ENCODE measurements around the gene TPRKB. TPM values are rescaled to one million over a fixed set of nuclear protein-coding genes. Genes with fewer than 3 reads are reported as not detected.
"Not testable (repeated sequence)": the region's sequence is repeated elsewhere in the genome, so short reads cannot be mapped to it uniquely, and the experiment has no call there.

Gene TPRKB
- polyA plus RNA-seq (2013, experiment 1 of 2): 60.6 TPM
- polyA plus RNA-seq (2013, experiment 2 of 2): 64.1 TPM

DNA sequence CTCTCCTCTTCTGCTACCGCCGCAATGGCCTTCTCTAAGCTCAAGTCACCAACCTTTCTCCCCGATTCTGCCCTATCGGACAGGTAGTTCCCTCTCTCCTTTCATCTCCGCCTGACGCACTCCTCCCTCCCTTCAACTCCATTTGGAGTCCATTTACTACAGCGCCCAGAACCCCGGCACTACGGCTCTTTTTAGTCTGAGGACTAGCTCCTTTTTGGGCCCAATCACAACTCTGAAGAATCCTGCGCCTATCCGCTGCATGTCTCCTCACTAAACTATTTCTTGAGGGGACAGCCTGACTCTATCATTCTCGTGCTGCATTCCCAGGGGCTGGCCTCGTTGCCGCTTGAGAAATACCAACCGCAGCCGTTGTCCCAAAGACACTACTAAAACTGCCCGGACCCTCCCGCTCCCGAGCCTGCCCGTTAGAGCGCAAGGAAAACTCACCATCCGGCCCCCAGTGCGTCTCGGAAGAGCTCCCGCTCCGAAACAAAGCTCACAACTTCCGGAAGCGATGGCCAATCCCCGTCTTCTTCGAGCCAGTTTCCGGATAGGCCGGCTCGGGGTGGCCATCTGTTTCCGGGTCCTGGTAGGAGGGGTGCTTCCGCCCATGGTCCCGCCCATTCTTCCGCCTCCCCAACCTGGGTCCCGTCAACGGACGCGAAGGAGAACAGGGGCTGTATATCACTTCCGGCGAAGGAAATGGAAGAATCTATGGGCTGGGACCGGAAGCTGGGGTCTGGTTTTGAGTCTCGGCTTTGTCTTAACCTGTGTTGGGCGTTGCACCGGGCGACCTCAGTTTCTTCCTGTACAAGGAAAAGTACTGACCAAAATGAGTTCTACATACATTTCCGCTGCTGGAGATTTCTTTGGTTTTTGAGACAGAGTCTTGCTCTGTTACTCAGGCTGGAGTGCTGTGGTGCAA is at the start of gene TPRKB:
TSS of gene TPRKB (minus strand) at position 491 of the 925 bp plus-strand sequence. CDS start 2,776 bp downstream, outside the sequence.
- peaks cover 6% of the 10 kb centered on the region; the same call in 1 of the 2 replicates for H3K4me1 ChIP-seq (ENCODE audit: insufficient read depth, low read length)
- 5% methylated on average over 49 of the region's 49 CpGs for WGBS
- H3K27ac ChIP-seq (ENCODE audit: low read depth, low read length): peak within 1 kb of the TSS; percentile 39; the same call in 1 of the 2 replicates
- H3K9ac ChIP-seq (ENCODE audit: low read depth, low read length): peak within 1 kb of the TSS; percentile 72
- H3K9me3 ChIP-seq (ENCODE audit: insufficient read depth, low read depth, low read length): peaks cover 9% of the 10 kb centered on the region
- H3K36me3 ChIP-seq (ENCODE audit: insufficient read depth, low read length): peaks cover 24% of the 10 kb centered on the region
- H3K27me3 ChIP-seq (ENCODE audit: insufficient read depth, low read length): peaks cover 36% of the 10 kb centered on the region
- peak within 1 kb of the TSS; percentile 80 for H3K4me3 ChIP-seq (ENCODE audit: low read length)

DNA sequence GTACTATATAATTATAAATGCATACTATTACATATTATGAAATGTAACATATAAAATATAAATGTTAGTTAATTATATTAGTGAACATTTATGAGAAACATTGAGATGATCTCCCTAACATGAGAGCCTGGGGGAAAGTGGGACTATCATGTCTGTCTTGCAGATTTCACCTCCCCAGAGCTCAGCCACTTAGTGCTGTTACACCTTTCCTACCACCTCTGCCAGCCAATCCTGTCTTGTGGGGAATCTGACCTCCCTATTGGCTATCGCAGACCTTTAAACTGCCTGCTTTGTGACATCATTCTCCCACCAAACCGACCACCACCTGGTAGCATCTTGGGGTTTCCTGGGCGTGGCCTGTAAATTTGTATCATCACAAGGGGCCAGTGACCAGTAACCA is 46.7 kb upstream of the TPRKB start, which contains the start of gene C2orf78:
TSS of gene C2orf78 (plus strand) at position 301 of the 400 bp plus-strand sequence. CDS start 127 bp downstream, outside the sequence.
- not testable (repeated sequence) for H3K9me3 ChIP-seq (ENCODE audit: insufficient read depth, low read depth, low read length); H3K27me3 ChIP-seq (ENCODE audit: insufficient read depth, low read length); H3K4me3 ChIP-seq (ENCODE audit: low read length); H3K27ac ChIP-seq (ENCODE audit: low read depth, low read length); H3K36me3 ChIP-seq (ENCODE audit: insufficient read depth, low read length); H3K9ac ChIP-seq (ENCODE audit: low read depth, low read length); H3K4me1 ChIP-seq (ENCODE audit: insufficient read depth, low read length)
- no CpG with 5 or more reads among the region's 3 CpGs for WGBS

DNA sequence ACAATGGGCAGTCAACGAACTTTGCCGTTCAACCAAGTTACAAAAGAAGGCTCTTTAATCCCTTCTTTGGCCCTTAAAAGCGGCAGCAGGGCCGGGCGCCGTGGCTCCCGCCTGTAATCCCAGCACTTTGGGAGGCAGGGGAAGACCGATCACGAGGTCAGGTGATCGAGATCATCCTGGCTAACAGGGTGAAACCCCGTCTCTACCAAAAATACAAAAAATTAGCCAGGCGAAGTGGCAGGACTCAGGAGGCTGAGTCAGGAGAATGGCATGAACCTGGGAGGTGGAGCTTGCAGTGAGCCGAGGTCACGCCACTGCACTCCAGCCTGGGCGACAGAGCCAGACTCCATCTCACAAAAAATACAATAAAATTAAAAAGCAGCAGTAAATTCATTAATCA is 46.3 kb upstream of the TPRKB start:
- not testable (repeated sequence) for H3K9ac ChIP-seq (ENCODE audit: low read depth, low read length); H3K27me3 ChIP-seq (ENCODE audit: insufficient read depth, low read length); H3K36me3 ChIP-seq (ENCODE audit: insufficient read depth, low read length); H3K4me1 ChIP-seq (ENCODE audit: insufficient read depth, low read length); H3K27ac ChIP-seq (ENCODE audit: low read depth, low read length); H3K9me3 ChIP-seq (ENCODE audit: insufficient read depth, low read depth, low read length); H3K4me3 ChIP-seq (ENCODE audit: low read length)
- 80% methylated on average over 15 of the region's 15 CpGs for WGBS

DNA sequence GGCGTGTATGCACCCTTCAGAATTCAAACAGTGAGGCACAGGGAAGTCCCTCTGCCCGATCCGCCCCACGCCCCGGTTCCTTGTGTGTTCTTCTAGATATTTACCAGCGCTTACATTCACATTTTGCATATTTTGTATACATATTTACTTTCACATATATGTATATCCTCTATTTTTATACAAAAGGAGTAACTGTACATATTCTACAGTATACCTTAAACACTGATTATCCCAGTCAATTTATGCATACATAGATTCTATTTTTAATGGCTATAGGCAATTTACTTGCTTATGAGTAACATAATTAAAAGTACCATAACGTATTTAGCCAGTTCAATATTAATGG is 43.1 kb upstream of the TPRKB start:
- H3K36me3 ChIP-seq (ENCODE audit: insufficient read depth, low read length): peaks cover 21% of the 10 kb centered on the region
- no peaks in the 10 kb centered on the region for H3K4me1 ChIP-seq (ENCODE audit: insufficient read depth, low read length)
- WGBS: 4% methylated on average over 6 of the region's 7 CpGs
- H3K9me3 ChIP-seq (ENCODE audit: insufficient read depth, low read depth, low read length): no peaks in the 10 kb centered on the region
- no peak overlapping the region for H3K9ac ChIP-seq (ENCODE audit: low read depth, low read length)
- H3K27me3 ChIP-seq (ENCODE audit: insufficient read depth, low read length): no peaks in the 10 kb centered on the region
- H3K27ac ChIP-seq (ENCODE audit: low read depth, low read length): no peak overlapping the region
- H3K4me3 ChIP-seq (ENCODE audit: low read length): peak overlapping the region; percentile 74

DNA sequence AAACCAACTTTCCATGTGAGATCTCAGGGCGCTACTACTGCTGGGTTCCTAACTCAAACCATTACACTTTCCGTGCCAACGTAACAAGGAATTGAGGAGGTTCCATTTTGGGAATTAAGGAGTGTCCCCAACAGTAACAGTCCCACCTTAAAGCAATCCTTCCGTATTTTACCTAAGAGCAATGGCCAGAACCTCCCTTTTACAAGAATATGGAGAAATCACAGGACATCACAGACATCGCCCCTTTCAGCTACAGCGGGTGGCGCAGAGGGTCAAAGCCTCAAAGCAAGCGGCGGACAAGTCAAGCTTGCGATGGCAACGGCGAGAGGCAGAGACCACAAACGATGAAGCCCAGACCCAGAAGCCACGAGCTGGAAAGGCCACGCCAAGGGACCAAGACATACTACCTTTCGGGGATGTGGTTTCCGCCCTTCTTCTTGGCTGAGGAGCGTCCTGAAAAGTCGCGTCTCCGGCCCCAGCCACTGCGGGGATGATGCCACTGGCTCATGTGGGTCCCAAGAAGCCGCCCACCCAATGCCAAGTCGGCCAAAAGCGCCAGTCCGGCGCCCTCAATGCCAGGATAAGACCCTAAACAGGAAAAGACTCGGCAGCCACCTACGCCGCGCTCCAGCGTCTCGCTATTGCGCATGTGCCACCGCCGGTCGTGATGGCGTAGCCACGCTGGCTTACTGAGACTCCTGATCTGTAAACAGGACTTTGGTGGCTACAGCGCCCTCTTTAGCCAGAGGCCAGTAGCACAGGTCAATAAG is 42.5 kb upstream of the TPRKB start, which contains the start of gene DUSP11:
TSS of gene DUSP11 (minus strand) at position 637 of the 770 bp plus-strand sequence. CDS start at position 508, 129 bp downstream.
- peak within 1 kb of the TSS; percentile 48 for H3K27ac ChIP-seq (ENCODE audit: low read depth, low read length)
- H3K4me1 ChIP-seq (ENCODE audit: insufficient read depth, low read length): no peaks in the 10 kb centered on the region
- H3K36me3 ChIP-seq (ENCODE audit: insufficient read depth, low read length): peaks cover 26% of the 10 kb centered on the region
- WGBS: under 1% methylated on average over 40 of the region's 40 CpGs
- H3K9me3 ChIP-seq (ENCODE audit: insufficient read depth, low read depth, low read length): no peaks in the 10 kb centered on the region
- no peaks in the 10 kb centered on the region for H3K27me3 ChIP-seq (ENCODE audit: insufficient read depth, low read length)
- H3K9ac ChIP-seq (ENCODE audit: low read depth, low read length): peak within 1 kb of the TSS; percentile 83
- H3K4me3 ChIP-seq (ENCODE audit: low read length): peak within 1 kb of the TSS; percentile 74

DNA sequence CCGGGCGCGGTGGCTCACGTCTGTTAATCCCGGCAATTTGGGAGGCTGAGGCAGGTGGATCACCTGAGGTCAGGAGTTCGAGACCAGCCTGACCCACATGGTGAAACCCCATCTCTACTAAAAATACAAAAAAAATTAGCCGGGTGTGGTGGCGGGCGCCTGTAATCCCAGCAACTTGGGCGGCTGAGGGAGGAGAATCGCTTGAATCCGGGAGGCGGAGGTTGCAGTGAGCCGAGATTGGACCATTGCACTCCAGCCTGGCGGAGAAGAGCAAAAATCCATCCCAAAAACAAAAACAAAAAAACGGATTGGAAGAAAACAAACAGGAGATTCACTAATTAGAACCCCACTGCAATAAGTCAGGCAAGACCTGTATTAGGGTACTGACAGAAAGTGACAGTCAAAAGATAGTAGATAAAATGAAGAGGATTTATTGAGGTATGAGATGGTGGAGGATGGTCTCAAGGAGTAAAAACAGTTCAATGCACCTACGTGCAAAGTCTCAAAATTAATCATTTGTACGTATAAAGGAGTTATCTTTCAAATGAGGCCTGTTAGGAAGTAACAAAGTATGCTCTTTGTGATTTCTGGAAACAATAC is 41.8 kb upstream of the TPRKB start:
- WGBS: 82% methylated on average over 17 of the region's 18 CpGs
- H3K9me3 ChIP-seq (ENCODE audit: insufficient read depth, low read depth, low read length); H3K4me1 ChIP-seq (ENCODE audit: insufficient read depth, low read length); H3K27ac ChIP-seq (ENCODE audit: low read depth, low read length); H3K27me3 ChIP-seq (ENCODE audit: insufficient read depth, low read length): not testable (repeated sequence)
- H3K4me3 ChIP-seq (ENCODE audit: low read length): peak overlapping the region; percentile 74
- peaks cover 33% of the 10 kb centered on the region for H3K36me3 ChIP-seq (ENCODE audit: insufficient read depth, low read length)
- H3K9ac ChIP-seq (ENCODE audit: low read depth, low read length): peak overlapping the region; percentile 83

DNA sequence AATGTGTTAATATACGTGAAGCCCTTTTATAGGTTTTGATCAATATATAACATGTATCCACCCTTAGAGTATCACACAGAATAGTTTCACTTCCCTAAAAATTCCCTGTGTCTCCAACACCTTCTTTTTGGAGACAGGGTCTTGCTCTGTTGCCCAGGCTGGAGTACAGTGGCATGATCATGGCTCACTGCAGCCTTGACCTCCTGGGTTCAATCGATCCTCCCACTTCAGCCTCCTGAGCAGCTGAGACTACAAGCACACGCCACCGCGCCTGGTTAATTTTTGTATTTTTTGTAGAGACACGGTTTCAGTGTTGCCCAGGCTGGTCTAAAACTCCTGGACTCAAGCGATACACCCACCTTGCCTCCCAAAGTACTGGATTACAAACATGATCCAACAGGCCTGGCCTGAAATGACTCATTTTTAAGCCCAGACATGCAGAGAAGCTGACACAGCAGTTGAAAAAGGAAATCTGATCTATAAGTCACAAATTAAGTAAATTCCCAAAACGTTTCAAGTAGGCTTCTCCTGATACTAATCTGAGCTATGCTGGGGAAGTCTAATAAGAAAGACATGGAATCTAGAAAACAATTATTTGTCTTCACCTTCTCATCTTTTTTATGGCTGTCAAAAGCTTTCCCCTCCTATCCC is 39.8 kb upstream of the TPRKB start:
- H3K36me3 ChIP-seq (ENCODE audit: insufficient read depth, low read length): peaks cover 53% of the 10 kb centered on the region
- no peak overlapping the region for H3K9ac ChIP-seq (ENCODE audit: low read depth, low read length)
- no peak overlapping the region for H3K4me3 ChIP-seq (ENCODE audit: low read length)
- no peaks in the 10 kb centered on the region for H3K4me1 ChIP-seq (ENCODE audit: insufficient read depth, low read length)
- 98% methylated on average over 8 of the region's 8 CpGs for WGBS
- no peak overlapping the region for H3K27ac ChIP-seq (ENCODE audit: low read depth, low read length)
- no peaks in the 10 kb centered on the region for H3K27me3 ChIP-seq (ENCODE audit: insufficient read depth, low read length)
- no peaks in the 10 kb centered on the region for H3K9me3 ChIP-seq (ENCODE audit: insufficient read depth, low read depth, low read length)

DNA sequence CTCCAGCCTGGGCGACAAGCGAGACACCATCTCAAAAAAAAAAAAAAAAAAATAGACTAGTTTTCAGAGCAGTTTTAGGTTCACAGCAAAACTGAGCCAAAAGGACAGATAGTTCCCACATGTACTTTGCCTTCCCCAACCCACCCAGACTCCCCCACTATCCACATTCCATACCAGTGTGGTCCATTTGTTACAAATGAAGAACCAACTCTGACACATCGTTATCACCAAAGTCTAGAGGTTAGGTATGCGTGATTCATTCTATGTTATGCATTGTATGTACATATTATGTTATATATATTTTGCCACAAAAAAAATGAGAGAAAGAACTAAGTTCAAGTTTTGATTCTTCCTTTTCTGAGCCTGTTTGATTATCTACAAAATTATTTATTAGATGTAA is 39.2 kb upstream of the TPRKB start:
- Histone ChIP-seq H3K36me3 (ENCODE audit: insufficient read depth, low read length) (peaks cover 53% of the 10 kb centered on the region), H3K4me1 (ENCODE audit: insufficient read depth, low read length) (no peaks in the 10 kb centered on the region), H3K9me3 (ENCODE audit: insufficient read depth, low read depth, low read length) (no peaks in the 10 kb centered on the region), H3K27me3 (ENCODE audit: insufficient read depth, low read length) (no peaks in the 10 kb centered on the region), H3K27ac (ENCODE audit: low read depth, low read length) (no peak overlapping the region), H3K9ac (ENCODE audit: low read depth, low read length) (no peak overlapping the region), H3K4me3 (ENCODE audit: low read length) (no peak overlapping the region)
- 93% methylated on average over 3 of the region's 4 CpGs for WGBS

DNA sequence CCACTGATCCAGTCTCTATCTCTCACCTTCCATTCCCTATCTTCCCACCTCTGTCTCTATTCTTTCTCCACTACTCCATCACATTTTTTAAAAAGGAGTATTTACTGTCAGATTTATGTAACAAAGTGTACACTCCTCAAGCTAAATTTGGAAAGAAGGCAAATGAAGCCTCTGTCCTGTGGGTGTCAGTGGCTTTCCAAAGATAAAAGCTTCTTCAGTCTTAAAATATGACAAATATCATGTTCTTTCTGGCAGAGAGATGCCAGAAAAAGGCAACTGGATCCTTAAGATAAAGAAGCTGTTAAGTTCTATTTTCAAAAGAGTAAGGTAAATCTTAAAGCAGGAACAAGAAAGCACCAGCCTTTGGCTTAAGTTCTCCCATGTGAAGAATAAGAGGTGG is 35.7 kb upstream of the TPRKB start:
- H3K27me3 ChIP-seq (ENCODE audit: insufficient read depth, low read length): no peaks in the 10 kb centered on the region
- H3K36me3 ChIP-seq (ENCODE audit: insufficient read depth, low read length): peaks cover 76% of the 10 kb centered on the region
- H3K9ac ChIP-seq (ENCODE audit: low read depth, low read length): no peak overlapping the region
- H3K4me1 ChIP-seq (ENCODE audit: insufficient read depth, low read length): no peaks in the 10 kb centered on the region
- H3K9me3 ChIP-seq (ENCODE audit: insufficient read depth, low read depth, low read length): no peaks in the 10 kb centered on the region
- H3K4me3 ChIP-seq (ENCODE audit: low read length): no peak overlapping the region
- no peak overlapping the region for H3K27ac ChIP-seq (ENCODE audit: low read depth, low read length)

DNA sequence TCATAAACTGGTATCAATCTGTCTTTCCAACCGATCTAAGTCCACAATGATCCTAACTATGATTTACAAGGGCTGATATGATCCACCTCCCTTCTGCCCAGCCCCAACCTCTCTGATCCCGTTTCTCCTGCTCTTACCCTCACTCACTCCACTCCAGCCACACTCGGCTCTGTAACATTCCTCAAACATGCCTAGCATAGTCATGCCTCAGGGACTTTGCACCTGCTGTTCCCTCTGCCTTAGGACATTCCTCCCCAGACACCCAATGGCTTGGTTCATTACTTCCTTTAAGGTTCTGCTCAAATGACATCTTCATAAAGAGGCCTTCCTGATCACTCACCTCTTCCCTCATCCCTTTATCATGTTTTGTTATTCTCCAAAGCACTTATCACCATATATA is 33.6 kb upstream of the TPRKB start:
- peaks cover 73% of the 10 kb centered on the region for H3K36me3 ChIP-seq (ENCODE audit: insufficient read depth, low read length)
- 91% methylated on average over 3 of the region's 3 CpGs for WGBS

More for the DNA sequence above, 33.6 kb upstream of the TPRKB start:
- Histone ChIP-seq H3K4me3 (ENCODE audit: low read length) (no peak overlapping the region), H3K27me3 (ENCODE audit: insufficient read depth, low read length) (no peaks in the 10 kb centered on the region), H3K9ac (ENCODE audit: low read depth, low read length) (no peak overlapping the region), H3K4me1 (ENCODE audit: insufficient read depth, low read length) (no peaks in the 10 kb centered on the region), H3K27ac (ENCODE audit: low read depth, low read length) (no peak overlapping the region), H3K9me3 (ENCODE audit: insufficient read depth, low read depth, low read length) (no peaks in the 10 kb centered on the region)

Measured in HUES64 (cell line).